HG02973 (cell line): ENCODE data around the gene CHRDL2.
"Not testable (repeated sequence)": the region's sequence is repeated elsewhere in the genome, so short reads cannot be mapped to it uniquely, and the experiment has no call there.

Experiments
- ATAC-seq: cut with Tn5 transposase; IDR thresholded peaks from one replicate; pipeline ENCODE4 v1.9.1; 2021; ENCODE audit warnings: moderate library complexity; ENCODE audit not compliant: unreplicated experiment

CHRDL2 gene, protein sequence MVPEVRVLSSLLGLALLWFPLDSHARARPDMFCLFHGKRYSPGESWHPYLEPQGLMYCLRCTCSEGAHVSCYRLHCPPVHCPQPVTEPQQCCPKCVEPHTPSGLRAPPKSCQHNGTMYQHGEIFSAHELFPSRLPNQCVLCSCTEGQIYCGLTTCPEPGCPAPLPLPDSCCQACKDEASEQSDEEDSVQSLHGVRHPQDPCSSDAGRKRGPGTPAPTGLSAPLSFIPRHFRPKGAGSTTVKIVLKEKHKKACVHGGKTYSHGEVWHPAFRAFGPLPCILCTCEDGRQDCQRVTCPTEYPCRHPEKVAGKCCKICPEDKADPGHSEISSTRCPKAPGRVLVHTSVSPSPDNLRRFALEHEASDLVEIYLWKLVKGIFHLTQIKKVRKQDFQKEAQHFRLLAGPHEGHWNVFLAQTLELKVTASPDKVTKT

DNA sequence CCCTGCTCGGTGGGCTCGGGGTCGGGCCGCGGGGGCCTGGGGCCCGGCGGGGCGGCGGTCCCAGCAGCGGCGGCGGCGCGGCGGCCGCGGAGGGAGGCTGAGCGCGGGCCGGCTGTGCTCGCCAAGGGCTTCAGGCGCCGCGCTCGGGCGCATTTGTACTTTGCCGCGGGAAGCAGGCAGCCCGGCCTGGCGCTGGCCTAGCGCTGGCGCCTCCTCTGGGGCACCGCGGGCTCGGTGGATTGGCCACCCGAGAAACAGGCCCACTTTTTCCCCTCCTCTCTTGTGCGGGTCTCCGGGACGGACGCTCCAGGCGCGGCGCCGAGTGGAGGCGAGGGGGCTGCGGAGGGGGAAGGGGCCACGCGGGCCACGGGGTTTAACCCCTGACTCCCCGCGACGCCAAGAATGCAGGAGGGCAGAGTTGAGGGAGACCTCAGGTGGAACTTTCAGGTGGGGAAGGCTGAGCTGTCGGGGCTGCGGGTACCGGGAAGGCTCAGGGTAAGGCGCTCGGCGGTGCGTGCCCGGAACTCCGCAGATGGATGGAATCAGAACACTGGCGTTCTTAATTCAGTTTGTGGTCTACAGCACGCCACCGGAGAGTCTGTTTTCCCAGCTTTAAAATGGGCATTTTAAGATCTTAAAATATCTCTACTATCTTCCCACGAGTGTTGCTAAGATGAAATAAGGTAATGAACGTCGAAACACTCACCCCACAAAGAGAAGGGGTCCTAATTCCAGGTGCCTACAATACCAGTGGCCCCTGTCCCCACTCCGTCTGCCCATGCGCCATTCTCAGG is at the start of gene CHRDL2:
CHRDL2 (minus strand) TSS at position 126 of the 794 bp plus-strand sequence. CDS start 538 bp downstream, outside the sequence.
- ATAC-seq, result no peak

DNA sequence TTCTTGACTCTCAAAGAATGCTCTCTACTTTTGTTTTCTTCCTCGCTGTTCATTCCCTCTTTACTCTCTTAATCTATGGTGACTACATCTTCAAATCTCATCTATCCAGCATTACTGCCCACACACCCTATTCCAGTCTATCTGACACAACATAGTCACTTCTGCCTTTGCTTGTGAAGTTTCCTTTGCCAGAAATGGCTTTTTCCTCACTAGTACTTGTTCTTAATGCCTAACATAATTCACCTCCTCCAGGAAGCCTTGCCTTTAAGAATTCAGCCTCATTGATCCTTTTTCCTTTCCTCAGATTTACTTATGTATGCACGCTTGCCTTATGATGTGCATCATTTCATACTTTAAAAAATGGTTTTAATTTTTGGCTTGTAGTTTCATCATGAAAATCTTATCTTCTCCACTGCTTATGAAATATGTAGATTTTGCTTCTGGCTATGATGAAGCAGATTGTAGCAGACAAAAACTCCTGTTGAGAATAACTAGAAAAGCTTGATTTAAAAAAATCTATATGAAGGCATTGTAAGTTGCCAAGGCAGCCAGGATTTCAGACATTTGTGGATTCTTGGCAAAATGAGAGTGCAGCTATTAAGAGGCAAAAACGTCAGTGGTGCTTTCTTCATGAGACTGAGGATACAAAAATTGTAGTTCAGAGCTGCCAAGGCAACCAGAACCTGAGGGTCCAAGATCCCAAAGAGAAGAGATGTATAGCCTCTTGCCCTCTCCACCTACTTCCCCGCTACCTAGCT is 49.2 kb upstream of the CHRDL2 start:
- no peak for ATAC-seq

DNA sequence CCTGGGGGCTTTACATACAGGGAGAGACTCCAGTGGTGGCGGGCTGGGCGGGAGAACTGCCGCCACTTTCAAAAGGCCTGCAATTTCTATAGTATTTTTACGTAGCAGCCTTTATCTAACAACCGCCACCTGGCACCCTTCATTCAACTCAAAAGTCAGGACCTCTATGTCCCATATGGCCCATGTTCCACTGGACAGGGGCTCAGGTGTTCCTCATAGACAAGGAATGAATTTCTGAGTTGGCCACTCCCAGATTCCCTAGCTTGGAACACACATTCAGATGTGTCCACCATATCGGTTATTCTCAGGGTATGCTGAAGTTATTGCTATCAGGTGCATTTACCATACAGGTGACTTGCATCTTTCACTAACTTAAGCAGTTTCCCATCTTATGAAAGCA is 47.4 kb upstream of the CHRDL2 start:
- ATAC-seq, result no peak

DNA sequence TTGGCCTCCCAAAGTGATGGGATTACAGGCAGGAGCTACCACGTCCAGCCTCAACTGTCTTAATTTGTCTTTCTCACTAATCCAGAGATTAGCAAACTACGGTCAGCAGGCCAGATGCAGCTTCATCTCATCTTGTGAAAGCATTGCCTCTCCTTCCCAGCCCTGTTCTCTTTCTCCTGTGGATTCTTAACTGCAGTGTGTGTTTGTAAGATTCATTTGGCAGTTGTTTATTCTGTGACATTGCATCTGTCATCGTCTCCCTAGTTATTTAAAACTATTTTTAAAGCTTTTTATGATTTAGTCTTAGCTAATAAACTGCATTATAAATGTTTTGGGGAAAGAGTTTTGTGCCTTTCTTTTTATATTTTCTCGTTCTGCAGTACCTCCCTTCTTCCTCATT is 46.7 kb upstream of the CHRDL2 start:
- ATAC-seq, result no peak

DNA sequence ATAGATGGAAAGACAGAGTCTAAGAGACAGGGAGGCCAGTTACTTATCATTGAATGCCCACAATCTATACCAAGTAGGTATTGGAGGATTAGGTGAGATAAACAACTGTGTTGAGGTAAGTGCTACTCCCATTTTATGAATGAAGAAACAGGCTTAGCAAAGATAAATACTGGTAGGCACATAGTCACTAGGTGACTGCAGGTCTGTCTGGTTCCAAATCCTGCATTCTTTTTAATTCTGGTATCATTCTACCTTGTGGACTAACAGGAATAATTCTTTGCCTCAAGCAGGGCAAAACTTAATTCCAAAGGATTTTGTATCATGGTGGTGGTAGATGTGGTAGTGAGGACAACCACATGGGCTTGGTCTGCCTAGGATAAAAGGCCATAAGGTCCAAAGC is 45.8 kb upstream of the CHRDL2 start:
- ATAC-seq, result no peak

DNA sequence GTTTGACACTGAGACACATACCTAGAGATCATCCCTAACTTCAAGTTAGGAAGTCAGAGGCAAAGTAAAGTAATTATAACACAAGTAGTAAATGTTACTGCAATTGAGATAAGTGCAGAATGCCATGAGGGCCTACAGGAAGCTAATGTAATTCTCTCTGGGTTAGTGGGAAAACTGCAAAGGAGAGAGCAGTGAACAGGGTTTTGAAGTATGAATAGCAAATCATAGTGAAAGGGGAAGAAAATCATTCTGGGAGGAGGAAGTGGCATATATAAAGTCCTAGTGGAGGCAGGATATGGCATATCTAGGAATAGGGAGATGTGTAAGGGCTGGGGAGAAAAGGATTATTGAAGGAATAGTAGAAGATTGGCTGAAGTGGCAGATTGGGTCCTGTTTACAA is 45.3 kb upstream of the CHRDL2 start:
- no peak for ATAC-seq

DNA sequence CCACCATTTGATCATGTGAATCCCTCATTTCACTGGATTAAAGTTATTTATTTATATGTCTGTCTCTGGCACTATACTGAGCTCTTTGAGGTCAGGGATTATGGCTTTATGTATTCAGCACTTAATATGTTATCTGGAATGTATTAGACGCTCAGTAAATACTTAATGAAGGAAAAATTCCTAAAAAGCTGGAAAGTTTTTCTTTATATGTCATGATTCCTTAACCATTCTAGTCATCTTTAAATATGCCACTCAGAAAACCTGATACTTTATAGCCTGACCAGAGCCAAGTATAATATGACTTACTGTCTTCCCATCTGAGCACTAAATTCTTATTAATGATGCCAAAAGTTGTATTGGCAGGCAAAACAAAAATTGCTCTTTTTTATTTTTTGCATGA is 44.5 kb upstream of the CHRDL2 start:
- no peak for ATAC-seq

DNA sequence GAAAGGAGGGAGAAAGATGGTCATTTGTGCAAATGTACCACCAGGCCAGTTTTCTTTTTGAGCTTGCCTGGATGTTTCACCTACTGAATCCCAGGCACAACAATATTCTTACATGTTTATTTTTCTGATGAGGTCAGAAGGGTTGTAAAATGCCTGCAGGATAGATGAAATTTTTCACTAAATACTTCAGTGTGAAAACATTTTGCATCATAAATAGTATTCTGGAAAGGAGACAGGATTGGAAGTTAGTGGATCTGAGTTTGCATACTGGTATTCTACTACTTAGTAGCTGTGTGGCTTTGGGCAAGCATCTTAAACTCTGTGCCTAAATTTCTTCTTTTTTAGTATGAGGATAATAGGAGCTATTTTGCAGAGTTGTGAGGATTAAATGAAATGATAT is 42.2 kb upstream of the CHRDL2 start:
- no peak for ATAC-seq

DNA sequence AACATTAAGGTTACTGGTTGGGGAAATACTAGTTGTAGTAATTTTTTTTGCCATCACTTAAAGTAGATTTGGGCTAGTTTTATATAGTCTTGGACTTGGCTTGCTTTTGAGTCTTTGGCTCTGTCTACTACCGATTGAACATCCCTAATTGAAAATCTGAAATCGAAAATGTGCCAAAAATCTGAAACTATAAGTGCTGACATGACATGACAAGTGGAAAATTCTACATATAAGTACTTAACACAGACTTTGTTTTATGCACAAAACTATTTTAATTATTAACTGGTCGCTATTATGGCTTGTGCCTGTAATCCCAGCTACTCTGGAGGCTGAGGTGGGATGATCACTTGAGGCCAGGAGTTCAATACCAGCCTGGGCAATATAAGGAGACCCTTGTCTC is 39.9 kb upstream of the CHRDL2 start:
- no peak for ATAC-seq

DNA sequence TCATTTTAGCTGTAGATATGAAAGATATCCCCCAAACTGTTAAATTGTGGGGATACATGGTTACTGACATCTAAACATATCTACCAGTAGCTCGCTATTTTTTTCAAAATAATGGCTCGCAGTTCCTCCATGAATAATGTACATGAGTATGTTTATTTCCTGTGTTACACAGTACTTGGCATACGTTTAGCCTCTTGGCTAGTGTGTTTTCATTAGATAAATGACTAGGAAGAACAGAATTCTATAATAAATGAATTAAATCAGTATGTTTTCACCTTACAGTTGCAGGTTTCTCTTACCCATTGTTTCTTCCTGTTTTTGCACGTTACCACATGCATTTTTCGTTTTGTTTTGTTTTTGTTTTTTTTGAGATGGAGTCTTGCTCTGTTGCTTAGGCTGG is 39.2 kb upstream of the CHRDL2 start:
- ATAC-seq, result no peak

DNA sequence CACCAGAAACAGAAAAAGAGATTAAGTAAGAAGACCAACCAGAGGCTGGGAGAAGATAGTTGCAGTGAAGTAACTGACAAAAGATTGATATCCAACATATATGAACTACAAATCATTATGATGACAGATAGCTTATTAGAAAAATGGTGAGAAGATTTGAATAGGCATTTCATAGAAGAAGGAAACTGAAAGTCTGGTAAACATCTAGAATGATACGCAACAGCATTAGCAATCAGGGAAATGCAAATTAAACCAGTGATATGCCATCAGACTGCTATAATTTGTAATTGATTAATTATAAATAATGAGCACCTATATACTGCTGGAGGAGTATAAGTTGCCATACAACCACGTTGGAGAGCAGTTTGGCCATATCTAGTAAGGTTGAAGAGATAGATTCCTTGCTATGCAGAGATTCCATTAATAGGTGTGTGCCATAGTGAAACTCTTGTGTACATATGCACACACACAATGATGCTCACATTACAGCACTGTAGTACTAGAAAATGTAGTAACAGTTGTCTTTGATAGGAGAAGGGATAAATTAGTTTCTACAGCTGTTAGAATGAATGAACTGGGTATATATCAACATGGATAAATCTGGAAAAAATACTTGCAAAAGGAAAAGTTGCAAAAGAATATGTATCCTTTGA is 38.0 kb upstream of the CHRDL2 start:
- no peak for ATAC-seq

DNA sequence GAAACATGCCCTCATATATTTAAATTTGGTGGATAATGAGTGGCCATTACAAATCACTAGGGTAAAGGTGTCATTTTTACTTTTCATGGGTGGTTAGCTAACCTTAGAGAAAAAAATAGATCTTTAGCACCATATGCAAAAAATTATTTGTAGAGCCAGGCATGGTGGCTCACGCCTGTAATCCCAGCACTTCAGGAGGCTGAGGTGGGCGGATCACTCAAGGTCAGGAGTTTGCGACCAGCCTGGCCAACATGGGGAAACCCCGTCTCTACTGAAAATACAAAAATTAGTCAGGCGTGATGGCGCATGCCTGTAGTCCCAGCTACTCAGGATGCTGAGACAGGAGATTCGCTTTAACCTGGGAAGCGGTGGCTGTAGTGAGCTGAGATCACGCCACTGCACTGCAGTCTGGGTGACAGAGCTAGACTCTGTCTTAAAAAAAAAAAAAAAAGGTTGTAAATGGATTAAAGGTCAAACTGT is 37.0 kb upstream of the CHRDL2 start:
- ATAC-seq, result not testable (repeated sequence)

DNA sequence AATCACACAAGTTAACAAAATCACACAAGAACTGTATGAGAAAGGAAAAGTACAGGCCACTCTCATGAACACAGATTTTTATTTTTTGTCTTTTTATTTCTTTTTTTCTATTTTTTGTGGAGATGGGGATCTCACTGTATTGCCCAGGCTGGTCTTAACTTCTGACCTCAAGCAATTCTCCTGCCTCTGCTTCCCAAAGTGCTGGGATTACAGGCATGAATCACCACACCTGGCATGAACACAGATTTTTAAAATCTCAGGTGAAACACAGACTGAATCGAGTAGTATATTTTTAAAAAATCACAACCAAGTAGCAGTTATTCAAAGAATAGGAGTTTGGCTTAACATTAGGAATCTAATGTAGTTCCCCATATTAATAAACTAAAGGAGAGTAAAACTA is 35.7 kb upstream of the CHRDL2 start:
- no peak for ATAC-seq

DNA sequence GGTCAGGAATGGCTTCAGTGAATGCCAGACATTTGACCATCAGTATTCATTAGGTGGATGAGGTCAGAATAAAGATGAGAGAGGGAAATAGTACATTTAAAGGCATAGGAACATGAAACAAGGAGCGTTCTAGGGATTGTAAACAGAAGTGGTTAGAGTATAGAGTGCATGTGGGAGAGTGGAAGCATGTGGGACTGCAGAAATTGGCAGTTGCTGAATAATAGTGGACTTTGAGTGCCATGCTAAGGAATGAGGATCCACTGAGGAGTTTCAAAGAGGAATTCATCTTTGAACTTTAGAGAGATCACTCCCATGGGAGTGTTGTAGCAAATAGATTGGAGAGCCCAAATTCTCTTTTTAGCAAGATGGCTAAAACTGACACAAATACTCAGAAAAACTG is 25.3 kb upstream of the CHRDL2 start:
- no peak for ATAC-seq

DNA sequence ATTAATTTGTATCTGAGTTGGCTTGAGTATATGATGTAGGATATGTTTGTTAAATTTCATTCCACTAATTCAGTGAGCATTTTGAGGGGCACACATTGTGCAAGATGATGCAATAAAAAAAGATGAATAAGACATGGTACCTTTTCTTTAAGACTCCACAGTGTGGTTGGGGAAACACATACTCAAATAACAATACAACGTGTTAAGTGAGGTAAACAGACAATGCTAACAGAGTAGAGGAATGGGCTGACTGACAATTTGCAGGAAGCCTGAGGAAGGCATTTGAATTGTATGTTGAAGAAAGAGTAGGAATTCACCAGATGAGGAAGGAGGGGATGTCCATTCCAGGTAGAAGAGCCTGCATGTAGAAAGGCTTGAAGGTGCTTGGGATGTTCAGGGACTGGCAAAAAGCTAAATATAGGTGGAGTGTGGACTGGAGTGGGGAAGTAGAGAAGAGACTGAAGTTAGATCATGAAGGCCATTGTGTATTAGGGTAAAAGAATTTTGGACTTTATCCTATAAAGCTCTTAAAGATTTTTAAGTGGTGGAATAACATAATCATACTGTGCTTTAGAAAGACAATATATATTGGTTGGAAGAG is 24.3 kb upstream of the CHRDL2 start:
- no peak for ATAC-seq

DNA sequence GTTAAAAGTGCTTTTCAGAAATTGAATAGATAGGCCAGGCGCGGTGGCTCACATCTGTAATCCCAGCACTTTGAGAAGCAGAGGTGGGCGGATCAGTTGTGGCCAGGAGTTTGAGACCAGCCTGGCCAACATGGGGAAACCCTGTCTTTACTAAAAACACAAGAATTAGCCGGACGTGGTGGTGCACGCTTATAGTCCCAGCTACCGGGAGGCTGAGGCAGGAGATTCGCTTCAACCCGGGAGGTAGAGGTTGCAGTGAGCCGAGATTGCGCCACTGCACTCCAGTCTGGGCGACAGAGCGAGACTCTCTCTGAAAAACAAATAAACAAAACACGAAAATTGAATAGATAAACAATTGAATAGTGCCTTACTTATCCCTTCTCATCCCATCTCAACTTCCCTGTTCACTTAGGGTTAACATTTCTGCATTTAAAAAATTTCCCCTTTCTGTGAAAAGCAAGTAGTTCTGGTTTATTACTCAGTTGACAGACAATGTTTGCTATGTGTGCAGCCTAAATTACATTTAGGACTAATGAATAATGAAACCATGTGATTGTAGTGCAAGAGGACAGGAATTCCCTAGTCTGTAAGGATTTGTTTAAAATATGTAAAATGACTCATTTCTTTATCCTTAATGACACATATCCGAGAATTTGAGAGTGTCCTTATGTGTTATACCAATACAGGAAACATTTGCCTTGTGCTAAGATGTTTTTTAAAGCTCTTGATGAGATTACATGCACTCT is 23.5 kb upstream of the CHRDL2 start:
- ATAC-seq, result no peak

DNA sequence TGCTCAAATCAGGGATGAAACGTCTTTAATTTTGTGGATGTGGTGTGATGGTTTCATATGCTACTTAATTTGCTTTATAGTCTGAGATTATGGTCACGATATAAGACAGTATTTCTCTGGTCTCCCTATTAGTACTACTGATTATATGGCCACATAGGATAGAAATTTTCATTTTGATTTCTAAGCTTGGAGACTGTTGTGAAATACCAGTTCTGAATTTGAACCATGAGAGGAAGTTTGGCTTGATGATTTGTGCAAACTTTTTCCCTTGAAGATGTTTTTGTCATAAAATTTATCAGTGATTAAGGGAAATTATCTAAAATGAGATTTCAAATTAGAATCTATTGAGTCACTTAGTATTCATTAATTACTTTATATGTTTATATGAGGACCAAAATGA is 20.1 kb upstream of the CHRDL2 start:
- no peak for ATAC-seq

DNA sequence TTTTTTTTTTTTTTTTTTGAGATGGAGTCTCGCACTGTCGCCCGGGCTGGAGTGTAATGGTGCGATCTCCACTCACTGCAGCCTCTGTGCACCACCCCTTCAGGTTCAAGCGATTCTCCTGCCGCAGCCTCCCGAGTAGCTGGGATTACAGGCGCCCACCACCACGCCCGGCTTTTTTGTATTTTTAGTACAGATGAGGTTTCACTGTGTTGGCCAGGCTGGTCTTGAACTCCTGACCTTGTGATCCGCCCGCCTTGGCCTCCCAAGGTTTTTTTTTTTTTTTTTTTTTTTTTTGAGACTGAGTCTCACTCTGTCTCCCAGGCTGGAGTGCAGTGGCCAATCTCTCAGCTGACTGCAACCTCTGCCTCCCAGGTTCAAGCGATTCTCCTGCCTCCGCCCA is 19.4 kb upstream of the CHRDL2 start:
- ATAC-seq, result not testable (repeated sequence)

DNA sequence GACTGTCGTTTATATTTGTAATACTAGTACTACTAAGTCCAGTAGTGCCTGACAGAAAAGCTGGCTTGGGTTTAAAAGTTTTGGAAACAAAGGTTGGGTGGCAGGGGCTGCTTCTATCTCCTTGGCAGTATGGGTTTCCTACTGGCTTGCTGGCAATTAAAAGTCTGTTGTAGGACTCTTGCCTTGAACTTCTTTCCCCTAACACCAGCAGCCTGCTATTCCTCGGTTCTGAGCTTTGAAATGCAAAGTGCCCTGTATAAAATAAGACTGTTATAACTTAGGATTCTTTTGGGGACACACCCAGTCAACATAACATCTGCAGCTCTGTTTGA is 18.7 kb upstream of the CHRDL2 start:
- ATAC-seq, result no peak
